Glomerular endothelial cell (primary cell): ENCODE results near the gene MRPL4. TPM values are rescaled to one million over a fixed set of nuclear protein-coding genes. Genes with fewer than 3 reads are reported as not detected.
"Not testable (repeated sequence)": the region's sequence is repeated elsewhere in the genome, so short reads cannot be mapped to it uniquely, and the experiment has no call there.

Source experiments
- DNase-seq: peaks from one replicate; pipeline ENCODE4 v3.0.0-alpha.2; 2011; ENCODE audit warnings: low read depth, low spot score; ENCODE audit errors: extremely low read depth
- total RNA-seq: library from RNA; depleted of rRNA; stranded (reverse); fragments of >200 nt; gene quantifications from 2 replicates; pipeline ENCODE4 v1.2.3, GENCODE V29; 2015

MRPL4 gene
- total RNA-seq, 1 donor from 2014 or later: 68.0 TPM

- DNase-seq: peak; percentile 67
Measured at GRCh38 chr19:10259162-10259905, 7.3 kb downstream of the MRPL4 start.

GRCh38 chr19:10260141-10260584 lies 8.1 kb downstream of the MRPL4 start:
- DNase-seq: no peak

- no peak for DNase-seq
Measured at GRCh38 chr19:10262771-10263170, 10.8 kb downstream of the MRPL4 start.

- DNase-seq: no peak
Measured at GRCh38 chr19:10266706-10267105, 14.7 kb downstream of the MRPL4 start.

GRCh38 chr19:10268071-10268470 lies 16.1 kb downstream of the MRPL4 start:
- no peak for DNase-seq

GRCh38 chr19:10269333-10270179 lies 17.5 kb downstream of the MRPL4 start:
- peak; percentile 52 for DNase-seq

- no peak for DNase-seq
Measured at GRCh38 chr19:10270180-10270615, 18.2 kb downstream of the MRPL4 start.

GRCh38 chr19:10270616-10271394 lies 18.8 kb downstream of the MRPL4 start, which contains the start of gene ICAM1:
ICAM1 (plus strand) TSS chr19:10271120; CDS start chr19:10271160, 40 bp downstream.
- peak; percentile 61 for DNase-seq

- no peak for DNase-seq
Measured at GRCh38 chr19:10271543-10272086, 19.6 kb downstream of the MRPL4 start.

GRCh38 chr19:10274589-10274988 lies 22.6 kb downstream of the MRPL4 start:
- no peak for DNase-seq

- no peak for DNase-seq
Measured at GRCh38 chr19:10277795-10278589, 26.0 kb downstream of the MRPL4 start.

- DNase-seq: no peak
Measured at GRCh38 chr19:10278935-10279334, 26.9 kb downstream of the MRPL4 start.

- DNase-seq: no peak
Measured at GRCh38 chr19:10279737-10280442, 27.9 kb downstream of the MRPL4 start.

- not testable (repeated sequence) for DNase-seq
Measured at GRCh38 chr19:10282043-10282442, 30.0 kb downstream of the MRPL4 start.

- no peak for DNase-seq
Measured at GRCh38 chr19:10283301-10284064, 31.5 kb downstream of the MRPL4 start.

- DNase-seq: no peak
Measured at GRCh38 chr19:10284065-10284959, 32.3 kb downstream of the MRPL4 start.

GRCh38 chr19:10284960-10285278 lies 32.9 kb downstream of the MRPL4 start:
- no peak for DNase-seq

GRCh38 chr19:10285393-10285792 lies 33.4 kb downstream of the MRPL4 start:
- no peak for DNase-seq
